ENCODE data around the gene SLC35F1.
"Not testable (repeated sequence)": the region's sequence is repeated elsewhere in the genome, so short reads cannot be mapped to it uniquely, and the experiment has no call there.

Gene SLC35F1

GRCh38 chr6:117906958-117907600 is at the start of gene SLC35F1:
TSS of gene SLC35F1 (plus strand) at chr6:117907264.
- DNase-seq = peak; percentile 47

GRCh38 chr6:117858601-117859000 is 48.5 kb upstream of the SLC35F1 start:
- not testable (repeated sequence) for DNase-seq

GRCh38 chr6:117861545-117861944 is 45.5 kb upstream of the SLC35F1 start:
- no peak for DNase-seq

- DNase-seq = no peak
Measured at GRCh38 chr6:117866561-117866960, 40.5 kb upstream of the SLC35F1 start.

GRCh38 chr6:117870486-117871242 is 36.4 kb upstream of the SLC35F1 start:
- DNase-seq = no peak

- no peak for DNase-seq
Measured at GRCh38 chr6:117880824-117881223, 26.2 kb upstream of the SLC35F1 start.

- DNase-seq = no peak
Measured at GRCh38 chr6:117890172-117890571, 16.9 kb upstream of the SLC35F1 start.

- no peak for DNase-seq
Measured at GRCh38 chr6:117906507-117906957, 532 bp upstream of the SLC35F1 start.

GRCh38 chr6:117907601-117908245 is 659 bp downstream of the SLC35F1 start:
- no peak for DNase-seq

- no peak for DNase-seq
Measured at GRCh38 chr6:117908246-117909068, 1.4 kb downstream of the SLC35F1 start.

GRCh38 chr6:117909638-117910037 is 2.6 kb downstream of the SLC35F1 start:
- no peak for DNase-seq

GRCh38 chr6:117910549-117910948 is 3.5 kb downstream of the SLC35F1 start:
- no peak for DNase-seq

- no peak for DNase-seq
Measured at GRCh38 chr6:117911150-117911549, 4.1 kb downstream of the SLC35F1 start.

- DNase-seq = no peak
Measured at GRCh38 chr6:117911660-117912059, 4.6 kb downstream of the SLC35F1 start.

GRCh38 chr6:117915846-117916245 is 8.8 kb downstream of the SLC35F1 start:
- no peak for DNase-seq

GRCh38 chr6:117916483-117916882 is 9.4 kb downstream of the SLC35F1 start:
- no peak for DNase-seq

GRCh38 chr6:117917176-117917575 is 10.1 kb downstream of the SLC35F1 start:
- no peak for DNase-seq

- no peak for DNase-seq
Measured at GRCh38 chr6:117918454-117918853, 11.4 kb downstream of the SLC35F1 start.

GRCh38 chr6:117919275-117919674 is 12.2 kb downstream of the SLC35F1 start:
- no peak for DNase-seq

- no peak for DNase-seq
Measured at GRCh38 chr6:117919775-117920729, 13.0 kb downstream of the SLC35F1 start.

GRCh38 chr6:117924690-117925089 is 17.6 kb downstream of the SLC35F1 start:
- DNase-seq = no peak

- DNase-seq = no peak
Measured at GRCh38 chr6:117927866-117928265, 20.8 kb downstream of the SLC35F1 start.
